HFFc6 (cell line): ENCODE results near the gene LACRT. TPM values are rescaled to one million over a fixed set of nuclear protein-coding genes. Genes with fewer than 3 reads are reported as not detected.

Source experiments
- DNase-seq: peaks from one replicate; pipeline ENCODE4 v3.0.0-alpha.2; 2018
- H3K27ac Mint-ChIP-seq: 2 replicates; pipeline ENCODE4 v1.8.0; 2020; ENCODE audit warnings: mild to moderate bottlenecking, mixed read lengths
- H3K27me3 Mint-ChIP-seq: 2 replicates; pipeline ENCODE4 v1.8.0; 2021; ENCODE audit warnings: mild to moderate bottlenecking, moderate library complexity, mixed read lengths; ENCODE audit not compliant: insufficient read depth
- H3K36me3 Mint-ChIP-seq: 2 replicates; pipeline ENCODE4 v1.8.0; 2021; ENCODE audit warnings: low read depth, mixed read lengths
- H3K4me1 Mint-ChIP-seq: 2 replicates; pipeline ENCODE4 v1.8.0; 2020; ENCODE audit warnings: low read depth, mixed read lengths
- H3K4me3 Mint-ChIP-seq: 2 replicates; pipeline ENCODE4 v1.8.0; 2020; ENCODE audit warnings: mild to moderate bottlenecking, moderate library complexity, mixed read lengths
- H3K9me3 Mint-ChIP-seq: 2 replicates; pipeline ENCODE4 v1.8.0; 2020; ENCODE audit warnings: mild to moderate bottlenecking, mixed read lengths
- total RNA-seq, 6 experiments: library from RNA; stranded (reverse); fragmentation: NEBNext Ultra II Directional; extraction: Animal tissue kit (Norgen Biotek cat#: 25700); gene quantifications; 2 replicates in 1 of 6; 3 replicates in 5 of 6; pipeline ENCODE4 v1.2.3, GENCODE V29; 2021
- TF ChIP-seq, protein P1 (sequence below): fragments of 200-600 bp; sonication (generic); IDR thresholded peaks from 2 replicates; pipeline ENCODE4 v1.5.0; 2021; ENCODE audit warnings: antibody characterized with exemption, mild to moderate bottlenecking

The LACRT gene
- total RNA-seq, 6 experiments from 2014 or later, result not detected

DNA sequence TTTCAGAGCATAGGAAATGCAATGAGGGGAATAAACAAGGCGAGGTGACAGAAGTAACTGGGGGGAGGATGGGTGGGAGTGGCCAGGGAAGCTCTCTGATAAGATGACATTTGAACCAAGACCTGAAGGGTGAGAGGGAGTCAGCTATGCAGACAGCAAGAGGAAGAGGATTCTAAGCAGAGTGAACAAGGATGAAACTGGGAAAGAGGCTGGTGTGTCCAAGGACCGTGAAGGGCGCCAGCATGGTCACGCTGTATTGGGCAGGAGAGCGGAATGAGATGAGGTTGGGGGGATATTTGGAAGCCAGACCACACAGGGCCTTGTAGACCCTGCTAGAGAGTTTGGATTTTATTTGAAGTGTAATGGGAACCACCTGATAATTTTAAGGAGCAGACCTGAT lies 35.7 kb downstream of the LACRT start:
- TF ChIP-seq, protein P1, sequence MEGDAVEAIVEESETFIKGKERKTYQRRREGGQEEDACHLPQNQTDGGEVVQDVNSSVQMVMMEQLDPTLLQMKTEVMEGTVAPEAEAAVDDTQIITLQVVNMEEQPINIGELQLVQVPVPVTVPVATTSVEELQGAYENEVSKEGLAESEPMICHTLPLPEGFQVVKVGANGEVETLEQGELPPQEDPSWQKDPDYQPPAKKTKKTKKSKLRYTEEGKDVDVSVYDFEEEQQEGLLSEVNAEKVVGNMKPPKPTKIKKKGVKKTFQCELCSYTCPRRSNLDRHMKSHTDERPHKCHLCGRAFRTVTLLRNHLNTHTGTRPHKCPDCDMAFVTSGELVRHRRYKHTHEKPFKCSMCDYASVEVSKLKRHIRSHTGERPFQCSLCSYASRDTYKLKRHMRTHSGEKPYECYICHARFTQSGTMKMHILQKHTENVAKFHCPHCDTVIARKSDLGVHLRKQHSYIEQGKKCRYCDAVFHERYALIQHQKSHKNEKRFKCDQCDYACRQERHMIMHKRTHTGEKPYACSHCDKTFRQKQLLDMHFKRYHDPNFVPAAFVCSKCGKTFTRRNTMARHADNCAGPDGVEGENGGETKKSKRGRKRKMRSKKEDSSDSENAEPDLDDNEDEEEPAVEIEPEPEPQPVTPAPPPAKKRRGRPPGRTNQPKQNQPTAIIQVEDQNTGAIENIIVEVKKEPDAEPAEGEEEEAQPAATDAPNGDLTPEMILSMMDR, result no peak
- Mint-ChIP-seq H3K4me3 (no peak overlapping the region), H3K27ac (no peak overlapping the region), H3K4me1 (0 out of 2 replicates have a peak, but pooled peaks cover 6% of the 10 kb centered on the region), H3K27me3 (peaks cover 31% of the 10 kb centered on the region), H3K9me3 (no peaks in the 10 kb centered on the region), H3K36me3 (no peaks in the 10 kb centered on the region)
- DNase-seq, result no peak

DNA sequence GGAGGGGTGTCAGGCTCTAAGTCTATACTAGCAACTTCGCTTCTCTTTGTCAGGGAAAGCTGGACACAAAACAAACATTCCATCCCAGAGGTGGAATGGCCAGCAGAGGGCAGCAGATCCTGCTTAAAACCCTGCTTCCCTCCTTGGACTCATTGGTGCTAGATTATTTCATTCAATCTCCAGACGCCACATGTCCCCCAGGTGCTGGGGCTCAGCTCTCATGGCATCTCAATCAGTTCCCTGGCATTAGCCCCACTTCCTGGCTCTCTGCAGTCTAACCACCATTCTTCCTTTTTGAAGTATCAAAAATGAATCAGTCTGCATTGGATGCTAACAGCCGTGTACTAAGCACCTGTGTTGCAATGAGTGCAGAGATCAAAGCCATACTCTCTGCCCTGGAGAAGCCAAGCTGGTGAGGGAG lies 38.2 kb downstream of the LACRT start:
- TF ChIP-seq, protein P1, result peak; percentile 93
- Mint-ChIP-seq H3K9me3 (no peaks in the 10 kb centered on the region), H3K27me3 (peaks cover 39% of the 10 kb centered on the region), H3K36me3 (no peaks in the 10 kb centered on the region), H3K27ac (no peak overlapping the region), H3K4me3 (no peak overlapping the region), H3K4me1 (no peaks in the 10 kb centered on the region)
- peak; percentile 56 for DNase-seq

DNA sequence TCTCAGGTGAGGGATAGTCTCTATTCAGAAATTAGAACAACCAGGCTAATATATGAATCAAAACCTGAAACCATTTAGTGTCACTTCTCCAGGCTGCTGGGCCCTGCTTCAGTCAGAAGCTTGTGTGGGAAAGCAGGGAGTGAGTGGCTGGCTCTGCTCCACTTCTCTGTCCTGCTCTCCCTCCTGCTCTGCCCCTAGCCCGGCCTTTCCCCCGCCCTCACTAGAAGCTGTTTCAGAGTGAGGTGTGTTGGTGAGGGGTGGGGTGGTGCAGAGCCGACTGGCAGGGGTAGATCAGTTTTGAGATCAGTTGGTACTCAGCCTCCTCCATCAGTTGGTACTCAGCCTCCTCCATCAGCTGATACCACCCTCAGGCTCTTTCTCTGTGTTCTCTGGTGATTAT lies 39.2 kb downstream of the LACRT start:
- no peaks in the 10 kb centered on the region for H3K4me1 Mint-ChIP-seq
- H3K4me3 Mint-ChIP-seq, result no peak overlapping the region
- TF ChIP-seq, protein P1, result no peak
- H3K9me3 Mint-ChIP-seq, result no peaks in the 10 kb centered on the region
- no peak for DNase-seq
- H3K27me3 Mint-ChIP-seq, result peaks cover 38% of the 10 kb centered on the region
- H3K27ac Mint-ChIP-seq, result no peak overlapping the region
- H3K36me3 Mint-ChIP-seq, result no peaks in the 10 kb centered on the region

DNA sequence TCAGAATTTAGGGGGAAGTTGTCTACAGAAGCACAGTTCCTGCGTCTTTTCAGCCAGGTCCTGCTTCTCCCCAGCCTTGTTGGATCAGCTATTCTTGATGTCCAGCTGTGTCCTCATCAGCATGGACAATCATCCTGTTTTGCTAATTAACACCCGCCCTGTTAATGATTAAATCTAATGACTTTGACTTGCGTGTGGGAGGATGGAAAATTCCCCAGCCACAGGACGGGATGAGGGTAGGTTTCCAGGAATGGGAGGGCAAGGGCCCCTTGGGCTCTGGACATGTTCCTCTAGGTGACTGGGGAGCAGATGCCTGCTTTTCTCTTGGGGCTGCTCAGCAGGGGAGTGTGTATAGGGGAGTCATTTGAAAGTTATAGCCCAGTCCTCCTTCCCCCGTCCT lies 41.0 kb downstream of the LACRT start:
- DNase-seq, result no peak
- Mint-ChIP-seq H3K4me3 (no peak overlapping the region), H3K36me3 (no peaks in the 10 kb centered on the region), H3K27ac (no peak overlapping the region), H3K4me1 (no peaks in the 10 kb centered on the region), H3K27me3 (peaks cover 42% of the 10 kb centered on the region), H3K9me3 (no peaks in the 10 kb centered on the region)
- TF ChIP-seq, protein P1, result no peak

DNA sequence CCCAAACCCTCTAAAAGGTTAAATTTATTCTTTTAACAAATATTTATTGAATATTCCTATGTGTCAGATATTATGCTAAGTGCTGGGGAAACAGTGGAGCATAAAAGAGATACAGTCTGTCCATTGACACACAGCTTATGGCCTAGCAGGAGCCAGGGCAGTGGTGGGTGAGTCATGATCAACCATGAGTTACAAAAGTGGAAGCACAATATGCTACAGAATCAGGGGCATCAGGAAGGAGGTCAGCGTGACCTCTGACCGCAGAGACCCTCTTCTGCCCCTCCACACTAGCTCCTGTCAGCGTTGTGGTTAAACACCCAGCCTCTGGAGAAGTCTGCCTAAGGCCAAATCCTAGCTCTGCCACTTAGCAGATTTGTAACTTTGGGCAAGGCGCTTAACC lies 41.6 kb downstream of the LACRT start:
- Mint-ChIP-seq H3K36me3 (no peaks in the 10 kb centered on the region), H3K4me3 (no peak overlapping the region), H3K27me3 (peaks cover 44% of the 10 kb centered on the region), H3K27ac (no peak overlapping the region), H3K9me3 (no peaks in the 10 kb centered on the region), H3K4me1 (no peaks in the 10 kb centered on the region)
- no peak for DNase-seq
- TF ChIP-seq, protein P1, result no peak

DNA sequence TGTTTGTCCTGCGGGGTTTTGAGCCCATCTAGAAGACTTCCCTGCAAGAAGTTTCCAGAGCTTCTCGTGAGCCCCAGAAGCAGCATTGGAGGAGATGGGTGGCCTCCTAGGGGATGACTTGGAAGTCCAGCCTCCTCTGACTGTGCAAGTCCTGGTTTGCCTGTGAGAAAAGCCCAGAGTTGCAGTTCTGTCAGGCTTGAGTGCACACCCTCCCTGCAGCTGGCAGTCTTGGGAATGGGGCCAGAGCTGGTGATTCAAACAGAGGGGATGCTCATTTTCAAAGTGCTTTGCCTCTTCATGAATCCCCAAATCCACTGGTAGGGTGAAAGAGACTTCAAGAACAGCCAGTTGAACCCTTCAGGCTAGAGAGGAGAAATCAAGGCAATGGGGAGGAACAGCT lies 42.4 kb downstream of the LACRT start:
- Mint-ChIP-seq H3K27ac (no peak overlapping the region), H3K36me3 (no peaks in the 10 kb centered on the region), H3K9me3 (no peaks in the 10 kb centered on the region), H3K27me3 (peaks cover 49% of the 10 kb centered on the region), H3K4me3 (no peak overlapping the region), H3K4me1 (no peaks in the 10 kb centered on the region)
- TF ChIP-seq, protein P1, result no peak
- DNase-seq, result no peak
